ENCODE measurements around the gene CDK2AP2.

- TF ChIP-seq EZH2 (IDR thresholded peaks at IDR 0.05; ENCODE audit: insufficient read depth, poor library complexity, severe bottlenecking) = no peak
- TF ChIP-seq EZH2phosphoT487 (IDR thresholded peaks at IDR 0.05; ENCODE audit: insufficient read depth, low read depth) = no peak
Measured at GRCh38 chr11:67458266-67458665, 49.7 kb downstream of the CDK2AP2 start.

All from GM23248 (cell line).